ENCODE measurements around the gene DTNBP1.

Gene DTNBP1

DNA sequence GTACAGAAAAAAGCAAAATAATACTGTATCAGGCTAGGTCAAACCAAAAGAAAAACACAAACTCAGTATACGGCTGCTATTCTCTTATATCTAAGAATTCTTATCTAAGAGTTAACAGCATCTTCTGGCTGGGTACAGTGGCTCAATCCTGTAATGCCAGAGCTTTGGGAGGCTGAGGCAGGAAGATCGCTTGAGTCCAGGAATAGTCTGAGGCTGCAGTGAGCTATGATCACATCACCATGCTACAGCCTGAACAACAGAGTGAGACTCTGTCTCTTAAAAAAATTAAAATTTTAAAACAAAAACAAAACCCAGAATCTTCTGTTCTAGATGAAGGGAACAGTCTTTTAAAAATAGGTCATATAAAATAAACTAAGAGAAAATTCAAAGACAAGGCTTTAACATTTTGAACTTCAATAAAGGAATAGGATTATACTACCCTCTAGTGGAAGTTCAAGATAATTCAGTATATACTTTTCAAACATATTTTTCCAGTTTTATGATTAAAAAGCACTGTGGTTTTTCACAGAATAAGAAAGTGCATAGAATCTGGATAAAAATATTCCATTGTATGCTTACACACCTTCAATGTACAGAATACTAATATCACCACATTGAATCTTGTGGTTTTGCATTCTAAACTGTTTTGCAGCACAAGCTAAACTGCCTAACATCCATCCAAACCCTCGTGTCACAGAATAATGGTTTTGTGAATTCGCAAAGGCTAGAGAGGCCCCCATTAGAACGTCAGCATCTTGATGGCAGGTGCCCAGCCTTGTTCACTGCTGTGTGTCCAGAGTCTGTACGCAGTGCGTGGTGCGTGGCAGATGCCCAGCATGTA lies 39.3 kb downstream of the DTNBP1 start:
- no peak for DNase-seq

DNA sequence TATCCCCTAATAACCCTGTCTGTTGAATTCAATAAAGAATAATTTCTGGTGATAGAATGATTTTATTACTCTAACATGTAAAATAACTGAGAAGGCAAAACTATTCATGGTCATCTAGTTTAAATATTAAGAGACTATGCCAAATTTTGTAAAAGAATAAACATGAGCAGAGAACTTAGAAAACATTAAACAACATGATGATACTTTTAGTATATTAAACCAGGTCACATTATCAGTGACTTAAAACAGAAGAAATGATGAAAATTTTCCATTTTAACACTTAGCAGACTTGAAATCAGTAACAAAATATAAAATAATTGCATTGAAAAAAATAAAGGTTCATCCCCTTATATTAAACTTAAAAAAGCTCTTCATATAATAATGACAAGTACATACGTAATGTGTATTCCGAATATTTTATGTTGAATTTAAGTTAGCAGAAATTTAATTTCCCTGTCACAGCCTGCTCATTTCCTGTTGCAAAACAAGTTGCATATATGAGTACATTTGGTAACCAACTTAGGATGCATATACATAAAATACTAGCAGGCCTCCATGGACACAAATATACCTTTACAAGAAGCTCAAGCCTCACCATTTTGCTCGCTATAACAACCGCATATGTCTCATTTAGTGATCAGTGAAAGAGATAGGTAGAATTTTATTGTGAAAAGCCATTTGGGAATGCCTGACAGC lies 40.6 kb downstream of the DTNBP1 start:
- no peak for DNase-seq

DNA sequence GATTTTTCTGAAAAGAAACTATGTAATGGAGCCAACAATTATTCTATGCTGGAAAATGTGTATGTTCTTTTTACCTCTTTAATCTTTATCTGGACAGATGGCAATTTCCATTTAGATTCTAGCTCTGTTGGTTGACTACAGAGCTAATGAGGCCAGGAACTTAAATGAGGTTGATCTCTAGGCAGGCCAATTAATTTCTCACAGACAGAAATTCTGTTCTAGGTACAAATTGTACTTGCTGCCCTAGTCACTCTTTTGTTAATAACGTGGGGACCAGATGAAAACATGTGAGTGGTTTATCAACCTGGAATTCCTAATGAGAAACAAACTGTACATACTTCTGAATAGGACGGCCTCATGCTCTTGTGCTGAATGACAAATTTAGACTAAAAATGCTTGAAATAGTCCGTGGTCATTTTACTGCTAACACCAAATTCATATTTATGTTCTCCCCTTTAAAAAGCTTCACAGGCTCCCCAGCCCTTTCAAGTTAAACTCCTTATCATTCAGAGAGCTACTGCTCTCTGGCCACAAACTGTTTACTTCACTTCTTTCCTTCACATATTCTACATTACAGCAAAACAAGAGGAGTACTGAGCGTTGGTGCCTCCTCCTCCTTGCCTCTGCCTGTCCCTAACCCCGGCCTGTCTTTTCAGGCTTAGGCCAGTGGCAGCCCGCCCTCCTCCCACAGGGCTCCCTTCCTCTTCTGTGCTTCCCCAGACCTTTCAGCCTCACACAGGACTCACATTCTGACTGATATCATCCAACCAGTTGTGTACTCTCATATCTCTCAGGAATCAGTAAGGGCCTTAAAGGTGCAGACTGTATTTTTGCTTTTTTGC lies 41.4 kb downstream of the DTNBP1 start:
- DNase-seq = no peak

DNA sequence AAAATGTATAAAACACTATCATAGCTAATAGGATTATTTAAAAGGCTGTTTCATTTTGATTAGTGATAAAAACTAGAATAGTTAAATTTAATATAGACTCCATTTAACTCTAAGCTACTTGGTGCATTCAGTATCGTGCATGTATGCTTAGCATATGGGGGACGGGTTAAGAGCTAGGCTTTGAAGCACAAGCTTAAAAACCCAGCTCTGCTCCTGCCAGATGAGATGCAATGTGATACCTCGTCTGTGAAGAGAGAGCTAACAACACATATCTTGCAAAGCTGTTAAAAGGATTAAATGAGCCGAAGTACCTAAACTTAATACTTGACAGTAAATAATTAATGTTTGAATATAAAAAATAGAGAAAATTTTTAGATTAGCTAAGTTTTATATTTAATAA lies 42.2 kb downstream of the DTNBP1 start:
- no peak for DNase-seq

DNA sequence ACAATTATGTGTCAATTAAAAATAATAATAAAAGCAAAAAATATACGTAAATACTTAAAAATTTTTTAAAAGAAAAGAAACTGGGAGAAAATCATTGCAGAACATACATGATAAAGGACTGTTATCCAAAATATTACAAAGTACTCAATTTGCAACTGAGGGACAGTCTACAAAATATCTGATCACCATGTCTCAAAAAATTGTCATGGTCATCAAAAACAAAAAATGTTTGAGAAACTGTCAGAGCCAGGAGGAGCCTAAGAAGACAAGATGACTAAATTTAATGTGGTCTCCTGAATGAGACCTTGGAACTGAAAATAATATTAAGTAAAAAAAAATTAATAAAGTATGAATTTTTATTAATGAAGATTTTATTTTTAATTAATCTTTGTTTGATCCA lies 43.5 kb downstream of the DTNBP1 start:
- DNase-seq = no peak

DNA sequence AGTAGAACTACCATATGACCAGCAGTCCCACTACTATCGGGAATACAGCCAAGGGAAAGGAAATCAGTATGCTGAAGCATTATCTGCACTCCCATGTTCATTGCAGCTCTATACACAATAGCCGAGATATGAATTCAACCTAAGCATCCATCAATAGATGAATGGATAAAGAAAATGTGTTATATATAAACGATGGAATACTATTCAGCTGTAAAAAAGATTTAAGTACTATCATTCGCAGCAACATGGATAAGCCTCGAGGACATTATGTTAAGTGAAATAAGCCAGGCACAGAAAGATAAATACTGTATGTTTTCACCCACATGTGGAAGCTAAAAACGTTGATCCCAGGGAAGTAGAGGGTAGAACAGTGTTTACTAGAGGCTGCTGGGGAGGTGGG lies 44.1 kb downstream of the DTNBP1 start:
- no peak for DNase-seq

DNA sequence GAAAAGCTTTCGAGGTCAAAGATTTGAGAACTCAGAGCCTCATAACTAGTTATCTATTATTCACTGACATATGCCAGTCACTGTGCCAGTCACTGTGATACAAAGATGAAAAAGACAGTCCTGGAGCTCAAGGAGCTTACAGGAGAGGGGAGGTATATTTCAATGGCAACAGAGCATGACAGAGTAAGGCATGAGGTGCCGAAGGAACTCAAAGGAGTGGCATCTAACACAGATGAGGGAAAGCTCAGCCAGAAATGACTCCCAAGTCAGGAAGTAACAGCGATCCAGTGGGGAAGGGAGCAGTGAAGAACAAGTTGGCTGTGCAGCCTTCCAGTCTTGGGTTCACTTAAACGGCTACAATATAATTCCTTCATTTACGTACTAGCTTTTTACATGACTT lies 46.6 kb downstream of the DTNBP1 start:
- DNase-seq = no peak

DNA sequence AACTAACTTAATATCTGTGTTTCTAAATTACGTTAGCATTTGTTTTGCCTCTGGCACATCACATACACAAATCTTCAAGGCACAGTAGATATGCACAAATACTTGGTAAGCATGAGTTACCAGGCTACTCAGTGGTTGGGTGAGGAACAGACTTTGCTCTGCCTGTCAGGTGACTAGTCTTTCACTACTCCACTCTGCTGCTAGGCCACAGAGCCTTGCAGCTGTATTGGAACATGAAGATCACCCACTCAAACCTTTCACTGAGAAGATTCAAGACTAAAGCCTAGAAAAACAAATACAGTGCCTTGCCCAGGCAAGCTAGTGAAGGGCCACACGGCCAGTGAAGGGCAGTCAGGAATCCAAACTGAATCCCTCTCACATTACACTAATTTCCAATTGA lies 47.0 kb downstream of the DTNBP1 start:
- DNase-seq = no peak

DNA sequence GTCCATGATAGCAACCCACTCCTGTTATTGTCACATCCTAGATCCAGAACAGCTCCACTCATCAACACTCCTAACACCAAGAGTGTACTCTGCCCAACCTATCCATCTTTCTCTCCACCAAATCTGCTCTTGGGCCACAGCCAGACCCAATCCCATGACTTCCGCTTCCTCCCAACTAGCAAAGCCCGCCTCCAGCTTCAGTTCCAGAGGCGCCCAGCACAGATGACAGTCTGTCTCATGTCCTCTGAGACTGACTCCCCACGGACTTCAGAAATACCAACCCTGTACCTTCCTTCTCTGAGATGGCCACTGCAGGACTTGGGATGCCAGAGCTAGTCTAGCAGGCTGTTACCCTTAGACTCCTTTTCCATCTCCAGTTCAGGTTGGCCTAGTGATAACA lies 48.6 kb downstream of the DTNBP1 start:
- no peak for DNase-seq

DNA sequence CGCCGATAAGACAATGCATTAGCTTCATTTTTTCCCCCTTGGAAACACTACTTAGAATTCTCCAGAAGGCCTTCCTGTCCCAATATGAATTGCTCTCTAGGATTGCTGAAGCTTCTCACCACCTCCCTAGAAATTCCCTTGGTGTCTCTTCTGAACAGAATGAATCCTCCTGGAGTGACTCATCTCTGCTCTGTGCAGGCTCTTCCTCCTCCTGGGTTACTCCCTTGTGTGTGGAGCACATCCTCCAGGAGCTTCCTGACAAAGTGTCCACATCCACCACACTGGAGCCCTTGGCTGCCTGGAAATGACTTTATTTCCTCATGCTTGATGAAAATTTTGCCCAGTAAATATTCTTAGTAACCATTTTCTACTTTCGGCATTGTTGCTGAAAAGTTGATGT lies 54.4 kb downstream of the DTNBP1 start:
- no peak for DNase-seq

DNA sequence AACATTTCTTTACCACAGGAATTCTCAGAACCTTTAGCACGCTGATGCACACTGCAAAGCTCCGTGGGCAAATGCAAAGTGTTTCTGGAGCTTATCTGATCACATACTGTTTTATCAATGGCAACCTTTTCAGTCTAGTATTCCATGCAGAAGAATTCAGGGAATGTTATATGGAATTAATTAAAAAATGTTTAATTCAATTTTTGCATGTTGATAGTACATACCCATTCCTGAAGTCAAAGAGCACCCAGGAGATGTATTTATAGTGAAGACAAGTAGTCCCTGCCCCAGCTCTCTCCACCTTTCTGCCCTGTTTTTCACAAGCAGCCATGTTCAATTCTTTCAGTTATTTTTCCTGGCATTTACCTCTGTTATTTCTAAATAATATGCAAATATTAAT lies 55.2 kb downstream of the DTNBP1 start:
- no peak for DNase-seq

DNA sequence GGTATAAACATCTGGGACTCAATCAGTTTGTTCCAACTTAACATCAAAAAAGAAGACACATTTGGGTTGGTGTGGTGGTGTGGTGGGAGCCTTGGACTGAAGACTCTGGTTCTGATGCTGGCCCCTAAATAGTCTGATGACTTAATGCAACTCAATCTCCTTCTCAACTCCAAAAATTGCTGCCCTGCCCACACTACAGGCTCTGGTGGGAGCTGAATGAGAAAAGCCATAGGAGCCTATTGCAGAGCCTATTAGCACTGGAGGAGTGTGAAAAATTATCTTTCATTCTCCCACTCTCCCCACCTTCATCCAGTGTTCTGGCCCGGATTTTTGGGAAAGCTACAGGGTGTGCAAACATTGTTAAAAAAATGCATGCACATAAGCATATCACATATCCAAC lies 56.5 kb downstream of the DTNBP1 start:
- no peak for DNase-seq

DNA sequence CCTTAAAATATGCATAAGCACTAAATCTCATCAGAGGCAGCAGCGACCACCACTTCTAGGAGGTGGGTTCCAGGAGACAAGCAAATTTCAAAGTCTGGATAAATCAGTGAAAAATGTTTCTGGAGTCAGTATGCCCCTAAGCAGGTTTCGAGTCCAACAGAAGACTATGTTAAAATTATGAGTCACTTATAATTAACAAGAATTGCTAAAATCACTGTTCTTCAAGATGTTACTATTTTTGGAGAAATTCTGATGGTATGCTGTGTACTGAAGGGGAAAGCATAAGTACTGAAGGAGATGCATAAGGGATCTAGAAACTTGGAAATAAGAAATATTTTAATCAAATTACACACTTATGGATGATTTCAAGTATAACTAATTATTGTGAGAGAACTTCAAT lies 58.0 kb downstream of the DTNBP1 start:
- no peak for DNase-seq

DNA sequence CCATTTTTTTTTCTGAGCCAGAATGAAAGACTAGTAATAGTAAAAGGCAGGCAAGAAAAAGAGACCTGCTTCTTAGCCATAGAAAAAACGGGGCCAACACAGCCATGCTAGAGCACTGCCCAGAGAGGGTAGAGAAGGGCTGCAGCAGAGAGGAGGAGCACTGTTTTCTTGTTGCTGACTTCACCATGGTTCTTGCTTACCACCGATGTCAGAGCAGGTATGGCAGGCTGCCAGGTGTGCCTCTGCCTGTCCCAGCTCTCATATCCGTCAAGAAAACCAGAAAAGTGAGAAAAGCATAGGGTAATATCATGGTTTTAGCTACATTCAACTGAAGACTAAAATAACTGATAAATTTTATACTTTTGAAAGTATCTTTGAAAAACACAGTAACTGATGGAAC lies 60.7 kb downstream of the DTNBP1 start:
- DNase-seq = no peak

DNA sequence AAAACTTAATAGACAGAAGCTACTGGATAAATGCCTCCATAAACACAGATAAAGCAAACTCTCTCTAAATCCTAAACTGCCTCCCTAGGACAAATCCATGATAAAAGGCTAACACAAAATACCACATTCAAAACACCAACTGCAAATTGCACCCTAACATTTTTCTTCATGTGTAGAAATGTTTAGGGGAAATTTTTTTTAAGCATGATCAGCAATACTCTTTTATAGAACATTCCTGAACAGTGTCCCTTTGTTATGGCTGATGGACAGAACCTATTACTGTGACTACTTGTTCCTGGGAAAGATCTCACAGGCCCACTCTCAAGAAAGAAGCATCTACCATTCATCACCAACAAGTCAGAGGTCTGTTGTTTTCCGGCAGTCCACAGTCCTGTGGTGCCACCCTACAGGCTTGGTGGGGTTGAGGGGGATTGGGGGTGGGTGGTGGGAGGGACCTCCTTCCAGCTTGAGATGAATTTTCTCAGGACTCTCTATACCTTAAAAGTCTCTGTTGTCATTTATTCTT lies 64.5 kb downstream of the DTNBP1 start:
- DNase-seq = no peak

DNA sequence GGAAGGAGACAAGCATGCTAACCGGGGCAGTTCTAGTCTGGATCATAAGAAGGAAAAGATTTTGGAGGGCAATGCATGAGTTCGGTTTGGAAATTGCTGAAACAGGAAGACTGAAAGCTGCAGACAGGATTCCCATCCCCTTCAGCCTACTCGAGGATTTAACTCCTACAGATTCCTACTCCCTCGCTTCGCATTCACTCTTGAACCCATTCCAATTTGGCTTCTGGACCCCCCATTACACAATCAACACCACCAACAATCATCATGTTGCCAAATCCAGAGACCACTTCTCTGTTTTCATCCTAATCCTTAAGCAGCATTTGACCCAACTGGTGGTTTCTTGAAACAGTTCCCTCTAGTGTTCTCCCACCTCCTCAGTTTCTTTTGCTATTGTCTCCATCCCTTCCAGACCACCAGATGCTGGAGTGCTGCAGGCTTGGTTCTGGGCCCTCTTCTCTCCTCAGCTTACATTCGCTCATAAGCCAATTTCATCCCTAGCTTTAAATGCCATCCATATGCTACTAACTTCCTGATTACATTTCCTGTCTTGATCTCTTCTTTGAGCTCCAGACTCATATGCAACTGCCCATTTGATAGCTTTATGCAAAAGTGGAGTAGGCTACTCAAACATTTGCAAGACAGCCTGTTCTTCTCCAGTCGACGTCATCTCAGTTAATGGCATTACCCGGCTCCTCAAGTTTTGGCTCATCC lies 66.5 kb downstream of the DTNBP1 start:
- DNase-seq = no peak

DNA sequence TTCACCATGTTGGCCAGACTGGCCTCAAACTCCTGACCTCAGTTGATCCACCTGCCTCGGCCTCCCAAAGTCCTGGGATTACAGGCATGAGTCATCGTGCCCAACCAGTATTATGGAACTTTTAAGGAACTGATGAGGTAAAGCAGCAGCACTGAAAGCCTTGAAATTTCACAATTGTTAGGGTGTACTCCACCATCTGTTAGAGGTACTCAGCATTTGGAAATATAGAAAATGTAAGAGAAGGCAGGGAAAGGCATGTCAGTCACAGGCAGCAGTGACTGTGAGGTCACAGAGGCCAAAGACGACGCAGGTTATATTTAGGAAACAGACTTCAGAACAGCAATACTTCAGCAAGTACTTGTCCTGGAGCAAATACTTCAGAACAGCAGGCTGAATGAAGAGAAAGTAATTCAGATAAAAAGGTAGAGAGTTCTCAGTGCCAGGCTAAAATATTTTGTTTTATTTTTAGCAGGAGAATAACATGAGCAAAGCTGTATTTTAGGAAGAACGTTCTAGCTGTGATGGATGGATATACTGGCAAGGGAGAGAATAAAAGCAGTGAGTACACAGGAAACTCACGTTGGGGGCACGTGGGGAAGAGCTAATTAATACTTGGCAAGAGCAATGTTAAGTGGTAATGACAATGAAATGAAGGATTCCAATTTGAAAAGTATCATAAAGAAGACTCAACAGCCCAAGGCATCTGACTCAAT lies 67.2 kb downstream of the DTNBP1 start:
- DNase-seq = no peak

DNA sequence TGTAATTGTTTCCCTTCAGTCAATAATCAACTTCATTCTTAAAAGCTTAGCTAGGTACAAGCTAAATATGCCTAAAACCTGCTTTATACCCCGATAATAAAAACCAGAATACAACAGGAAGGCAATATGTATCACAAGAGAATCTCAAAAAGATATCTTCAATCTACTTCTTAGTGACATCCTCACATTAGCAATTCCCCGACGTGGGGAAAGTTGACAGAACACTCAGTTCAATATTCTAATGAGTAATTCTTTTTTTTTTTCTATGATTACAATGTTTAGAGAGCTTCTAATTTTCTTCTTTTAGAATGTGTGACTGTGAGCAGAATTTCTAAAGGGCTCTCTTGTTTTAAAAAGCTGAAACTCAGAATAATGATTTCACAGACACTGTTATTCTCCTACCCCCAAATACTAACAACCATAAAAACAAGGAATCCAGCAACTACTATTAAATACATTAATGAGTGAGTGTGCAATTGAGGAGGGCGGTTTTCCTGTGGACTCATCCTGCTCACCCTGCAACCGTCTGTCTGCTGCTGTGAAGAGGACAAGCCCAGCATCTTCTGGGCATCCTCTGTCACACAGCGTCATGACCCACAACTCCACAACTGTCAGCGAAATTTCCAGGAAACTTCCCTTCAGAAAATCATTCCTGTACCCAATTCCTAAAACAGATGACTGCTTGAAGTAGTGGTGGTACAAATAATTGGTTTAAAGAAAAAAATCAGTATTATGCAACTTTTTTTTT lies 68.1 kb downstream of the DTNBP1 start:
- no peak for DNase-seq

DNA sequence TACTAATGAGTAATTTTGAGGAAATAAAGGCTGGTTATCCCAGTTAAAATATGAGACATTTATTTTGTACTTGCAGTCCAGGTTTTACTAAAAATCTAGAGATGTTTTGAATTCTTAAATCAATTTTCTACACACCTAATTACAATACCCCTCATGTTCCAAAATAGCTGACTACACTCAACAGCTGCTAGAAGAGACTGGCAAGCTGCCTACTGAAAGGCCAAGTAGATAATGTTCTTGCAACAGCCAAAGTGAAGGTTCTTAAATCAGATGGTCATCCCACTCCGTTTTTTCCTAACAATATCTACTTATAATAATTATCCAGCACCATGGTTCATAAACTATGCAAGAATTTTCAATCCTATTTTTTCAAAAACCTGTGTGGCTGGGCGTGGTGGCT lies 69.0 kb downstream of the DTNBP1 start:
- DNase-seq = no peak

DNA sequence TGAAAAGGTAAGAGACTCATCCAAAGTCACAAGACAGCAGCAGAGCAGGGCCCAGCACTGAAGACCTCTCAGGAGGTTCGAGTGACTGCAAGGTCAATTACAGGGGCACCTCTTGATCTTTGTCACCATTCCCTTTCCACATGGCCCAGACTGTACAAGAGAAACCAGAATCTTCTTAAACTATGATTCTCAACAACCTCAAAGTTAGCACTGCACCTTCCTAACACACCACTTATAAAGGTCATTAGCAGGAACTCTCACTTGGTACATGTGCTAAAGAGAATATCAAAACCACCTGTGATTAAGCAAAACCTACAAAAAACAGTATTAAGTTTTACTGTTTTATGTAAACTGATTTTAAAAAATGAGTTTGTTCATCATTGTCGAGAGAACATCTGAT lies 70.2 kb downstream of the DTNBP1 start:
- DNase-seq = no peak

DNA sequence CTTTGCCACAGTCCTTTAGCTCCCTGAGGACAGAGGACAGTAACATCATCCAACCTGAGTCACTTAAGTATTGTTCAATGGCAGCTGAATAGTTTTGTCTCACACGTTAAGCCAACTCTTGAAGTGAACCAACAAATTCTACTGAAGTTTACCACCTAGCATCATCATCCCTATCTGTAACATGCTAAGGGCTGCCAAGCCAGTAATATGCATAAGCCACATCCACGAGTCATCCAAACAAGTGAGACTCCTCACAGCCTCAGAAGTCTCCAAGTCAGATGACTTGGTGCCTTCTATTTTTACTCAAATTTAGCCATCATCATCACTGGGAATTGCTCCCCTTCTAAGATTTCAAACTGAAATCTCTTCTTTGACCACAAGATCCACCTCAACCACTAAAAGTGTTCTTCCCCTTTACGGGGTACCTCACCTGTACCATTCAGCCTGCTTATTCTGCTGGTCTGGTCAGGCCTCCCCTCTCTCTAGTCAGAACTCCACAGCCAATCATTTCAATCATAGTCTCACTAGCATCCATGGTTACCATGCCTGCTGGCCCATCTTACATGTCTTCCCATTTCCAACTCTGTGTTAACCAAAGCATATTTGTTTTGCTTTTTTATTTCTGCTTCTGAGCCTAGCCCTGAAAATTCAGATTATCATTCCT lies 73.7 kb downstream of the DTNBP1 start:
- no peak for DNase-seq
